ENCODE data around the gene GADL1.

Gene GADL1

DNA sequence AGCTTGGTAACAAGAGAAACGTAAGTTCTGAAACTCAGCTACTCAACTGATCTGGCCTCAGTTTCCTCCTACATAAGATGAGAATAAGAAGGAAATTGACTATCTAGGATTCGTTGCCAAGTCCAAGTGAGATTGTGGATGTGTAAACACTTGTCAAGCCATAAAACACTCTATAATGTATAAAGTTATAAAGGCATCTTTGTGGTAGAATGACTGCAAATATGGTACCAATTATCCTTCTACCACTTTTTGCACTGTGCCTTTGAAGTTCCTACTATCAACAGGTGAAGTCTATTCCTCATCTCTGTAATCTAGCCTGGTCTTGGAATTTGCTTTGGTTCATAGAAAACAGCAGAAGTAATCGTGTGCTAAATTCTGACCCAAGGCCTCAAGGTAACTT lies 138.2 kb downstream of the GADL1 start:
- no peaks in the 10 kb centered on the region for H3K9me3 ChIP-seq (ENCODE audit: control insufficient read depth, insufficient read depth, low read depth, low read length)
- ChIA-PET CTCF (no interaction called here), POLR2A (no interaction called here)
- H3K4me3 ChIP-seq (ENCODE audit: low read depth, low read length), result no peak overlapping the region
- TF ChIP-seq BCL11B (tag by site-specific recombination; IDR thresholded peaks at IDR 0.05; ENCODE audit: low read depth) (no peak), SCRT2 (tag by site-specific recombination; IDR thresholded peaks at IDR 0.05) (peak; percentile 50), ZSCAN30 (tag by site-specific recombination; IDR thresholded peaks at IDR 0.05) (no peak), BCL11A (tag by site-specific recombination; IDR thresholded peaks at IDR 0.05; ENCODE audit: low read depth) (no peak), GLI4 (tag by site-specific recombination; IDR thresholded peaks at IDR 0.05) (no peak), ZNF596 (tag by site-specific recombination; IDR thresholded peaks at IDR 0.05) (no peak), ZNF529 (tag by site-specific recombination; IDR thresholded peaks at IDR 0.05; ENCODE audit: insufficient replicate concordance) (no peak), ZNF610 (tag by site-specific recombination; IDR thresholded peaks at IDR 0.05; ENCODE audit: borderline replicate concordance) (no peak), TCF7L2 (IDR thresholded peaks at IDR 0.05; ENCODE audit: borderline replicate concordance, low read depth, low read length) (no peak), ZNF585B (tag by site-specific recombination; IDR thresholded peaks at IDR 0.05) (no peak), SCRT1 (tag by site-specific recombination; IDR thresholded peaks at IDR 0.05; ENCODE audit: borderline replicate concordance) (0 out of 2 replicates have a peak, but pooled peaks have one; percentile 23), ZNF350 (tag by site-specific recombination; IDR thresholded peaks at IDR 0.05) (no peak), HOXC10 (CRISPR knock-in tag; IDR thresholded peaks at IDR 0.05) (no peak)
- TF ChIP-seq, protein P1, sequence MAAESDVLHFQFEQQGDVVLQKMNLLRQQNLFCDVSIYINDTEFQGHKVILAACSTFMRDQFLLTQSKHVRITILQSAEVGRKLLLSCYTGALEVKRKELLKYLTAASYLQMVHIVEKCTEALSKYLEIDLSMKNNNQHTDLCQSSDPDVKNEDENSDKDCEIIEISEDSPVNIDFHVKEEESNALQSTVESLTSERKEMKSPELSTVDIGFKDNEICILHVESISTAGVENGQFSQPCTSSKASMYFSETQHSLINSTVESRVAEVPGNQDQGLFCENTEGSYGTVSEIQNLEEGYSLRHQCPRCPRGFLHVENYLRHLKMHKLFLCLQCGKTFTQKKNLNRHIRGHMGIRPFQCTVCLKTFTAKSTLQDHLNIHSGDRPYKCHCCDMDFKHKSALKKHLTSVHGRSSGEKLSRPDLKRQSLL (tag by site-specific recombination; IDR thresholded peaks at IDR 0.05), result no peak
- TF ChIP-seq, protein P2, sequence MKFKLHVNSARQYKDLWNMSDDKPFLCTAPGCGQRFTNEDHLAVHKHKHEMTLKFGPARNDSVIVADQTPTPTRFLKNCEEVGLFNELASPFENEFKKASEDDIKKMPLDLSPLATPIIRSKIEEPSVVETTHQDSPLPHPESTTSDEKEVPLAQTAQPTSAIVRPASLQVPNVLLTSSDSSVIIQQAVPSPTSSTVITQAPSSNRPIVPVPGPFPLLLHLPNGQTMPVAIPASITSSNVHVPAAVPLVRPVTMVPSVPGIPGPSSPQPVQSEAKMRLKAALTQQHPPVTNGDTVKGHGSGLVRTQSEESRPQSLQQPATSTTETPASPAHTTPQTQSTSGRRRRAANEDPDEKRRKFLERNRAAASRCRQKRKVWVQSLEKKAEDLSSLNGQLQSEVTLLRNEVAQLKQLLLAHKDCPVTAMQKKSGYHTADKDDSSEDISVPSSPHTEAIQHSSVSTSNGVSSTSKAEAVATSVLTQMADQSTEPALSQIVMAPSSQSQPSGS (tag by site-specific recombination; IDR thresholded peaks at IDR 0.05; ENCODE audit: low read depth), result no peak
- no peak overlapping the region for H3K27ac ChIP-seq (ENCODE audit: extremely low read depth, low read depth, low read length)
- no peaks in the 10 kb centered on the region for H3K36me3 ChIP-seq (ENCODE audit: control insufficient read depth in 2 of 2, insufficient read depth in 1 of 2, low read length in 2 of 2)
- H3K4me1 ChIP-seq (ENCODE audit: control insufficient read depth, insufficient read depth, low read length), result no peaks in the 10 kb centered on the region

DNA sequence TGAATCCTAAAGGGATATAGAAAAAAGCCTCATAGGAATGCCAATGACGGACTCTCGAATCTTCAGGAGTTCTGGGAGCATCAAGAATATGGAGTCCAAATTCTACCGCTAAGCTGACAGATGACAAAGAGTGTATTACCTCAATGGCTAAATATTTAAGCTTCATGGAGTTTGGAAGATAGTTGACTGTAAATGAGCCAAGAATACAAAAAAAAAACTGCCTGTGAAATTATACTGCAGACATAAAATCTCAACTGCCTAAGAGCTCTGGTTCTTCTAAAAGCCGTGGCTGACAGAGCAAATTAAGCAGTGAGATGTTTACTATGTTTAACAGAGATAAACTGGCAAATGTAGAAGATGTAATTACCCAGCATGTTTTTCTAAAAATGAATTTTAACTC lies 140.0 kb downstream of the GADL1 start:
- TF ChIP-seq ZSCAN30 (tag by site-specific recombination; IDR thresholded peaks at IDR 0.05) (no peak), ZNF707 (tag by site-specific recombination; IDR thresholded peaks at IDR 0.05) (no peak), ZBTB44 (tag by site-specific recombination; IDR thresholded peaks at IDR 0.05) (no peak), MZF1 (tag by site-specific recombination; IDR thresholded peaks at IDR 0.05; ENCODE audit: borderline replicate concordance) (no peak), PRDM1 (tag by site-specific recombination; IDR thresholded peaks at IDR 0.05) (no peak), ZNF16 (tag by site-specific recombination; IDR thresholded peaks at IDR 0.05; ENCODE audit: low read depth) (no peak)
- POLR2A ChIA-PET, result no interaction called here
- CTCF ChIA-PET, result interaction anchor here (0.6 kb wide), 1 partner anchor 1056 kb away, joined by 3 read pairs; no protein-coding TSS in a partner anchor

More for the DNA sequence above, 140.0 kb downstream of the GADL1 start:
- H3K27ac ChIP-seq (ENCODE audit: extremely low read depth, low read depth, low read length), result no peak overlapping the region
- no peak overlapping the region for H3K4me3 ChIP-seq (ENCODE audit: low read depth, low read length)
- H3K36me3 ChIP-seq (ENCODE audit: control insufficient read depth in 2 of 2, insufficient read depth in 1 of 2, low read length in 2 of 2), result no peaks in the 10 kb centered on the region
- no peaks in the 10 kb centered on the region for H3K4me1 ChIP-seq (ENCODE audit: control insufficient read depth, insufficient read depth, low read length)
- H3K9me3 ChIP-seq (ENCODE audit: control insufficient read depth, insufficient read depth, low read depth, low read length), result no peaks in the 10 kb centered on the region
